NCI-H774 (cell line): ENCODE data around the gene ATP11C.

ENCODE experiments used
- DNase-seq: peaks from one replicate; lab custom pipeline; 2025; lab: John Stamatoyannopoulos, UW

Gene ATP11C

DNA sequence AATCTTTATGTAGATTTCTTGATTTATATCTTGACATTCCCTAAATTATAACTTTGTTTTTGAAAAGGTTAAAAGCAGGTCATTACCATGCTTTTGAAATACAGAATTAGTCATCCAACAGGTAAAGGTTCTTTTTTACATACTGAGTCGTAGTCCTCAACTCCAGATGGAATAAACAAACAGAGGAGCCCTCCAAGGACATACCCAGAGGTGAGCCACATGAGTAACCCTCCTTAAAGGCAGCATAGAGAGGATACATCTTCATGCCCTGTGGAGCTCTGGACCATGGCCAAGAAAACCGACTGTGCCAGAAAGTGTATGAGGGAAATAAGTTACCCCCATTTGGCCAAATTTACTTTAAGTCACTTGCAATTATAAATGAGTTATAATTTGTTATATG, 129.6 kb downstream of the ATP11C start:
- DNase-seq, result no peak

DNA sequence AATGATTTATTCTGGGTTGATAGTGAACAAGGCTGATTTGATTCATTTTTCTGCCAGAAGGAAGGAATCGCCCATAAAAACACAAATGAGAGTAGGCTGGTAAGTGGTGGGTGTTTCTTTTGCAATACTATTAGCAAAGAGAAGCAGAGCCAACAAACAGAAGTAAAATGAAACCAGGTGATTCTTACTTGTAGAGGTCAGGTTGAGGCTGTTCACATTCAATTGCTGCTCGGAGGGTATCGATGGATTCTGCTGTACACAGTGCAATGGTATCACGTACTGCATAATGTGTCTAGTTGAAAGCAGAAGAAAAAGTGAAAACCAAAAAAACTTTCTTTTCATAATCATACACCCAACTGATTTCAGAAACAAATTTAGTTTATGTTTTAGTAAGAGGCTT, 130.8 kb downstream of the ATP11C start:
- DNase-seq, result no peak

DNA sequence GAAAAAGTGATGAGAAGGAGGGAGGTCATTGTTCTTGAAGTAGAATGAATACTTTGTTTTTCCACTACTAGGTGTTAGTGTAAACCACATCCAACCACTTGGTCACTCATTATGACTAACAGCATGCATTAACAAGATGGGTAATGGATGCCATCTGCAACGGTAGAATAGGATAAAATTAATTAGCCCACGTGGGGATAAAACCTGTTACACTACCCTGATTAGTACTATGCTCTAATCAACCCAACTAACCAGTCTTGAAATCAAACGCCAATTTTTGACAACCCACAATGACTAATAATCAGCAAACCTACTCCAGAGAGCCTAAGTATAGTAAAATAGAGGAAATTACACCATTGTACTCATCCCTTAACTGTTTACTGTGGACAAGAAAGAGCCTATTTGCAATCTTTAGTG, 131.4 kb downstream of the ATP11C start:
- no peak for DNase-seq

DNA sequence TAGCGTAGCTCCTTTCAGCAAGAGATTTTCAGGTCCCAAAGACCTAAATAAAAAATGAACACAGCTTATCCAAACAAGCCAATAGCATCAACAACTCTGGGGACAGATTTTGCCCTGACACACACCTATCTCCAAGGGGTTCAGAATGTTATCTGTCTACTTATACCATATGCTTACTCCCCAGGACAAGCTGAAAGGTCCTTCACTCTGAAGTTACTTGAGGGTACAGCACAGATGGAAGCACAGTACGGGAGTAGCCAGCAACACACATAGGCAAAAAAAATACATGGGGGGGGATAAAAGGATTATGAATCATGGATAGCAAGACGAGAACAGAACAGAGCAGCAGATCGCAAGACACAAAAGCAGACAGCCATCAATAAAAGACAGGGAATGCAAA, 134.2 kb downstream of the ATP11C start:
- no peak for DNase-seq

DNA sequence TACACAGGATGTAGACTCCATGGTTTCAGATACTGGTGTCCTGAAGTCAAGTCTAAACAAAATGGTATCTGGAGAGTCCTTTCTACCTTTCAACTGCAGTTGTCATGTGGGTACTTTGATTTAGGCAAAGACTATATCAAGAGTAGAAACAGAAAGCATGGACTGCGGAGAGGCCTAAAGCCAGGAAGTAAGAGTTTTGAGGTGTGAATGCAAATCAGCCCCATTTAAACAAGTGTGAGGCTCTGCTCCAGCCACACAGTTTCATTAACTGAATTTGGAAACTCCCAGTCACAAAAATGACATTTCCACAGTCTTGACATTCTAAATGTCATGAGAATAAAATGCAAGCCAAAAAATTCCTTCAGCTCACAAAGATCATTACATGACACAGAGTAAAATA, 137.7 kb downstream of the ATP11C start:
- no peak for DNase-seq

DNA sequence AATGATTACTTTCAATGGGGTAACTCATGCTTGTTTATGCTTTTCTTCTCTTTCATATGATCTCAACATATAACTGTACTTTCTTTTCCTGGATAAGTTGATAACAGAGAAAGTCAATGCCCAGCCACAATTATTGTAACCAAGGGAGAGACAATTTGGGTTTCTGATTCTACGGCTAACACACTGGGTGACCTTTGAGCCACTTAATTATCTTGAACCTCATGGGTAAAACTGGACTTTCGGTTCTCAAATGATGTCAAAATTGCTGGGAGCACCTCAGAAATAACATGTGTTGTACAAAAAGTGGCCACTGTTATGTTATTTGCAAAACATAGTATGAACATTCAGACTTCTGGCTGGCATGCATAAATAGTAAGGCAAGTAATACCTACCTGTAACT, 145.3 kb downstream of the ATP11C start:
- DNase-seq, result no peak

DNA sequence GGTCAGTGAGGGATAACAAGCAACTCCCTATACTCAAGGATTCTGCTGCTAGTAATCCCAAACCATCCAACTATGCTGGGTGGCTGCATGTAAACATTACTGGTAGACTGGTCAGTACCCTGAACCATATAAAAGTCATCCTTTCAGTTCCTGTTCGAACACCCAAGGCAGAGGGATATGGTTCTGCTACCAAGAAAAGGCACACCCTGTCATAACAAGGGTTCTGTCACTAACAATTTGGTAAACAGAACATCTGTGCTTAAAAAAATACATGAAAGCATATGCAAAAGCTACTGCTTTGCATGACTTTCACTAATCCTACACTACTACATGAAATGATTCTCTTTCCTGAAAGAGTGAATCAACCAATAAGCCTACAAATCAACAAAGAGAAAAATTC, 148.0 kb downstream of the ATP11C start:
- no peak for DNase-seq

DNA sequence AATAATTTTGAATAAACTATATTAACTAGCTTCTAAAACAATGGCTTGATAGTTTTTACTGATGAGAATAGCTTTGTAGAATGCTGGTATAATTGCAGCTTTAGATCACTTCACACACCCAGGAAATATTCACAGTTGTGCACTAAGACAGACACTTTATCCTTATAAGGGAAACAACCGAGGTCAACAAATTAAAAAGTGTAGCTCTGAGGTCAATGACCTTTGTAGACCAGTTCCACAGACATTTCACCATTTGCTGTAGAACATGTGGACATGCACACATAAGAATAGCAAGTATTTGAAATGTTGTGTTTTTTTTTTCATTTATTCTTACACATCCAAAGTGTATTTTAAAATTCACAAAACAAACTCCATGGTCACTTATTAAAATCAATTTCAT, 148.9 kb downstream of the ATP11C start:
- no peak for DNase-seq

DNA sequence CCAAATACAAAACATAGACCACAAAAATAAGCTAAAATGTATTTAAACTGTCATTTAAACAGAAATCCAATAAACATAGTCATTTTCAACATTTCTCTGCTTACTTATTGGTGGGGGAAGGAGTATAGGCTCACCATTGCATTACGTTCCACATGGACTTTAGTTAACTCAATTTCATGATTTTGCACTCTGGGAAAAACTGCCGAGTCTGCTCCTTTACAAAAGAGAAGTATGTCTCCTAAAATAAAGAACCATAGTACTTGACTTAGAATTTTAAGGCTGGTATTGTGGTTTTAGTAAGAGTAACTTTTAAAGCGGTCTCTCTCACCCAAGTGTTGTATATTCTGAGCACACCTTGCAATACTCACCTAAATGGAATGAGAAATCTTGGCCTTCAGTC, 149.8 kb downstream of the ATP11C start:
- DNase-seq, result no peak

DNA sequence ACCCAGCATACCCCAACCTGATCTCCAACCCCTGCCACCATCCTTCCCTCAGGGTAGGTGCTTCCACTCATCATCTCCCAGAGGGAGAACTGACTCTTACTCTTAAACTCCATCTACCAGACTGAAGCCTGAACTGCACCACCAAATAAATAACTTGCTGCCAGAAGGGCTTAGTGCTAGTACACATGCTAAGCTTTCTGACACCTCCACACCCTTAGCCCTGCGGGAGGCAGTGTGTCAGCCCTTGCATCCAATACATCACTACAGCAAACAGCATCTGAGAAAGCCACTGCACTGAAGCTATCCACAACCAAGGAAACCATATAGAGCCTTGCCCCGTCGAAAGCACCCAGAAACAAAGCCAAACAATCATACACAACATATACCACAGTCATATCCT, 156.3 kb downstream of the ATP11C start:
- no peak for DNase-seq

DNA sequence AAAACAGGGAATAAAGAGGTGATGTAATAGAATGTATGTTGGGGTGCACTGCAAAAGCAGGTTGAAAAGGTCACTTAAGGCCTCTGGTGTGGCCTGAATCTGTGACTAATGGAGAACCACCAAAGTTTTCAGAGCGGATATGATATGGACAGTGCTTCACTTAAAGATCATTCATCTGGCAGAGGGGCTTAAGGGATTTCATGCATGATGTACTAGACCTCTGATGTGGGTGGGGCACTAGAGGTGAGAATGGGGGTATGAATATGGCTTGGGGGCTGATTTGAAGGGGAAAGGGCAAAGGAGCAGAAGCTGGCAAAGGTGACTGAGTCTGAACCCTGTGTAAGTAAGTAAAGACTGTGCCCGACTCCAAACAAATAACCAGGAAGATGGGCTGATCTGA, 162.5 kb downstream of the ATP11C start:
- no peak for DNase-seq

DNA sequence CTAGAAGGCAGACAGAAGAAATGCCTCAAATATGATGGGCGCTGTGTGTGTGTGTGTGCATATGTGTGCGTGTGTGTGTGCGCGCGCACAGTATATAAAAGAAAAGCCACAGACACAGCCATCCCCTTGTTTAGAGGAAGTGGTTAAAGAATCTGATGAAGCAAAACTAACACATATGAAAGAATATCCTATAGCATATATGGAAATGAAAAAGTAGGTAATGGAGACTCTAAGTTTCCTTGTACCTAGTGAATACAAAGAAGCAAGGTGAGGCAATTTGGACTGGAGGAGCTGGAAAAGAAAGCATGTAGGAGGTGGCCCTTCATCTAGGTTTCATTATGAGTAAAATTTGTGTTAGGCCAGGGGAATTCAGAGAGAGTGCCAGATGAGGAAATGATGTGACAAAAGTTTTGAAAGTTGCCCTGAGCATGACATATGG, 166.3 kb downstream of the ATP11C start:
- DNase-seq, result no peak

DNA sequence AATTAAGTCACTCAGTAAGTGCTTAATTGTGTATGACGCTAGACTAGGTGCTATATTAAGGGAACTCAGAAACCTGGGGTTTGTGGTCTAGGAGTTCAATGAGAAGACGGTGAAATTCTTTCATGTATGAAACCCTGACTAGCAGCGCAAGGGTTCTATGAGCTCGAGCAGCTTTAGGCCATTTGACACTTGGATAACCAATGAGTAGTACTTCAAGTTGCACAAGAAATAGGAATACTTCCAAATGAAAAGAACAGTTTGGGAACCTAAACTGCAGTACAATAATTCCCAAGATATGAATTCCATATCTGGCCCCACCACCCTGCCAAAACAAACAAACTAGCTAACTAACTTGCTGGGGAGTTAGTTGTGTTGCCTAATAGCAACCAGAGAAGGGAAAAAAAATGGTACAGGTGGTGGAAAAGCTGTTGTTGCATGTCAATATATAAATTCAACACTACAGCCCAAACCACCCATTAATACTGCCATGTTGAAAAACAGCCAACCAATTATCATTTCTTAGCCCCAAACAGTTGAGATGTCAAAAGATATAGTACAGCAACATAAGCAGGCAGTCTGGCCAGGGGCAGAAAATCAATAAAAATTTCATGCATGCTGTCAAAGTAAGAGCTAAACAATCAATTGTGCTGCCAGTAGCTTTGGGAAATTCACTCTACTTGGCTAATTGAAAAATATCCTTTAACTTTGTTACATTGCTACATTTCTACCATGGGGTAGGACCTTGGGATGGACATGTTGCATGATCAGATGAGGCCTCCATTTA, 170.3 kb downstream of the ATP11C start:
- no peak for DNase-seq

DNA sequence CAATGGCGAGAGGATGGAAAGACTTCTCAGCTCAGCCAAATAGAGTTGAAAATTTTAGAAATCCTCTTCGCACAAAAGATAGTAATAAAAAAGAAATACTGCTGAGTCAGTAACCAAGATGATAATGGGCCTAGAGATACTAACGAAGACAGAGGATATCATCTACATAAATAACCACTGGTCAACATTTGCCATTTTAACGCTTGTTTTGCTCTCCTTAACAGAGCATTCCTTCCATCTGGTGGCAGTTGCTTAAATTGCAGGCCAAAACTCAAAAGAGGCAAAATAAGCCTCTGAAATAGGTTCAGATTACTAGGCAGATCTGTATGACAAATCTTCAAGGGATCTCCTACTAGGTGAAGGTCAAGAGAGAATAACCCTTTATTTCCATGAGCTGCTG, 173.2 kb downstream of the ATP11C start:
- DNase-seq, result no peak

DNA sequence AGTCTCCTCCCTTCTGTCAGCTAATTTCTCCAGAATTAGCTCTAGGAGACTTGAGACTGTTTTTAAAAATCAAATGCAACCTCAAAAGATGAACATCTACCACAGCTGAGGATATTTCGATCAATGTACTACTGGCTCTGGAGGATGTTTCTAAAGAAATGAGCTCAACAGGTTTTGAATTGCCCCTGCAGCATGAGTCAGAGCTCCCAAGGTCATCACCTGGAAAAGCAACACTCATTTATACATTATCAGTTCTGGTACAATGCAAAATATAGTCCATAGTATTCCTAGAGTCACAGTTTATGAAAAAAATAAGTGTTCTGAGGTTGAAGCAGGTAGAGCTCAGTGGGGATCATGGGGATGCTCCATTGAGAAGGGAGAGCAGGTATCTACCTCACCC, 174.0 kb downstream of the ATP11C start:
- no peak for DNase-seq

DNA sequence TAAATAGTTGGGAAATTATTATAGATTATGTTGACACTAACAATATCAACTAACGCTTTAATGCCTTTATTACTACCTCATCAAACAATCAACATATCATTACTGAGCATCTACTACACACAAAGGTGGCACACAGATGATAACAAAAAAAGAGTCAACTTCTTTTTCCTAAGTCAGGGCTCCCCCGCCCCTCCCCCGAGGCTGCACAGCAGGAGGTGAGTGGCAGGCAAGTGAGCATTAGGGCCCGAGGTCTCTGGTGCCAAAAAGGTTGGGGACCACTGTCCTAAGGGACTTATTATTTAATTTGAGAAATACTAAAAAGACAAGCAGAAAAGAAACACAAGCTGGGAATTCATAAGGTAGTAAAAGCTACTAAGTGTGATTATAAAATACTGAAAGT, 174.6 kb downstream of the ATP11C start:
- DNase-seq, result no peak

DNA sequence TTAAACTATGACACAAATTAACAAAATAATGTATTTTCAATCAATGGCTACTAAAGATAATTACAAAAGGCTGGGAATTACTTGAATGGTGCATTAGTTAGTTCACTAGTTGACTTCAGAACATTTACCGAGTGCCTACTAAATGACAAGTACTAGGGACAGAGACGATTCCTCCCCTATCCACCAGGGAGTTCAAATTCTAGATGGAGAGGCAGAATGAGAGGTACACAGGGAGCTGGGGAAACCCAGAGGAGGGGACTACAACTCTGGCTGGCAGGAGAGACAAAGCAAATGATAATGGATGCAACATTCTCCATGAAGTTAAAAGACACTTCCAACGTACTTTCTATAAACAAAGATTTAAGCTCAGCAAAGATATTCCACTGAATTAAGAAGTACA, 181.8 kb downstream of the ATP11C start:
- no peak for DNase-seq

DNA sequence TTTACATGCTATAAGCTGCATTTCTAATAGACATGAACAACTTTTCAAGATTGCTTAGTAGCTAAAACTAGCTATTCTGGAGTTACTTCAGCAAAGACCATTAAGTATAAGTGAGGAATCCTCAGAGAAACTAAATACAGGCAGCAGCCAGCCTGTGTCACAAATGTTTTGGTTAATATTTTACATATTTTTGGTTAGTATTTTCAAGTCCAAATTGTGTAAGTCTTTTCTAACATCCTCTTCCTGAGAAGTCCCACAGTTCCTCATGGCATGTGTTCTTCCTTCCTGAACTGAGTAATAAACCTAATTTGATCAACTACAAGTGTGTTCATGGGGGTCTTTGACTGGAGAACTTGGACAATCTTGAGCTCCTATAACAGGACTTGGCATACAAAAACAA, 182.5 kb downstream of the ATP11C start:
- no peak for DNase-seq

DNA sequence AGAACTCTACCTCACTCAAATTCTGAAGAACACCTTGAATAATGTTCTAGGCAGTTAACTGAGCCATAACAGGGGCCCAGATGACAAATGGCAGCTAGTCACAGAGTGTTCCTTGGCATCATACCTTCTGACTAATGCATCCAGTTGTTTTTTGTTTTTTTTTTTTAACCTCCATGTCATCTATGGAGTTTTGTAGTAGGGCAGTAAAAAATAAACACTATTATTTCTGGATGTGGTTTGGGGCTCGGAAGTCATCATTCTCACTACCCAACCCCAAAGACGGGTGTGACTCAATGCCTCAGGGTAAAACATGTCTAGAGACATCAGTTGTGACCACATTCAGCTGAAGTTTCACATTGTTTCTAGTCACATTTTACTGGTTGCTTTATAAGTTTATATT, 193.7 kb downstream of the ATP11C start:
- DNase-seq, result no peak

DNA sequence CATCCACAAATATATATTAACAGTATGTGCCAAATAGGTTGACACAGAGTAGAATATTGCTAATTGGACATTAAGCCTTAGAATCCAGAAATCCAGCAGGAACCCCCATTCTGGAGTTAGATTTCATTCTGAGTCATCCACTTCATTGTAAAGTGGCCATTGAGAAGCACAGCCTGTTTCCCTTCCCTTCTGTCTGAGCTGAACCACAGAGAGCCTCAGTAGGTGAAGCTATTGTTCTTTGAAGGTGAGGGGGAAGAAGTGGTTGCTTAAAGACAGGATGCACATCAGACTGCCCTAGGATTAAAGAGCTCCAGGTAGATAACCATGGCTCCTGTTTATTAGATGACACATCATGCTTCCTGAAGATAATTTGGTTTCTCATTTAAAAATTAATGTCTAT, 194.3 kb downstream of the ATP11C start:
- DNase-seq, result no peak

DNA sequence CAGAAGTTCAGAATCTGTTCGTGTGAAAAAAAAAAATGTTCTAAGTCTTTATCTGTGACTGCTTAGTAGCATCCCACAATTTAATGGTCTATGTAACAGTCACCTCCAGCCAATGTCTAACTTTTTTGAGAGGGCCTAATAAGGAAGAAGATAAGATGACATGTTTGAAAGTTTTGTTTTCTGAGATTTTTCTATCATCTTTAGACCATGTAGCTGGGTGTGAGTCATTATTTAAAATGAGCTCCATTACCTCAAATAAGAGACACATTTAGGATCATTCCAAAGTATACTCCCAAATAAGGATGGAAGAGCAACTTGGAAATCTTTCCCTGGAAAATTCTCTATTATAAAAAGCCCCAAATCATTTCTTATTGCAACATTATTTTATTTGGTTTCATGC, 196.7 kb downstream of the ATP11C start:
- DNase-seq, result no peak

DNA sequence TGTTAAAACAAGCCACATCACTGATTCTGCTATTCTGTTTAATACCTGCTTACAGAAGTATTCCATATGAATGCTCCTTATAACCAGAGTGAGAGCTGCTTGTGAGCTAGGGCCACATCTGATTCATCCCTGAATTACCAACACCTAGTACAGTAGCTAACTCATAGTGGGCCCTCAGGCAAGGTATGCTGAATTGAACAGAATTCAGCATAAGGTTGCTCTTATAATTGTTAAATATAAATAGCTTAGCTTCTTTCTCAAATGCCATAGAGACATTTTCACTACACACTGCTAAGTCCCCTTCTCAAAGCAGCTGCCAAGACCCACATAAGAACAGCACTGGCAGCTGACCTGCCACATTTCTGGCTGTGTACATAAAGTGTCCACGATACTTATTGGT, 197.9 kb downstream of the ATP11C start:
- no peak for DNase-seq

DNA sequence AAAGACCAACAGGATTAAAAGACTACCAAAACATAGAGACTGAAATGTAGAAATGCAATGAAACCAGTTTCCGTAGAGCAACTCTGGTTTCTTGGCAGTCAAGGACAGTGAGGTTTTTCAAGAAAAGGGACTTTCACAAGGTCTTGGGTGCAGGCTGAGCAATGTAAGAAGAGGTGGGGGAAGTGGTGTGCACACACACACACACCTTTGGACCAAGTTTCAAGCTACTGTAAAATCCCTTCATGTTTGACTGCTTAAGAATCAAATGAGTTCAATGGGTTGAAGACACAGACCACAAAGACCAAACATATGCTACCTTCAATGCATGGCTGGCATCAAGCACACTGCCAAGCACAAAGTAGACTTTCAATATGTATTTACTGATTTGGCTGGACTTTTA, 207.1 kb downstream of the ATP11C start:
- DNase-seq, result no peak

DNA sequence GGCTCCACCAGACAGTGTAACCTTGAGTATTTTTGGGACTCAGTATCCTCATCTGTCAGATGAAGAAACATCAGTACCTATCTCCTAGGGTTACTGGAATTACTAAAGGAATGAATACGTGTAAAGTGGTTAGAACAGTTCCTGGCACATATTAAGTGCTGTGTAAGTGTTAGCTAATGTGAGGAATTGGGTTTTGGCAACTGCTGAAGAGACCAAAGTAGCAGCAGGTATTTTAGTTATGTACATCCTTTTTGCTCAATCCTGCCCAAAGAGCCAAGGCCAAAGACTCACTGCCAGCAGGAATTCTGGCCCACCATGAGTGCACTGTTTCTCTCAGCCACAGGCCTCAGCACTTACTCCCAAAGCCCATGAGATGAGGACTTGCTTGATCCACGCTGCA, 208.2 kb downstream of the ATP11C start:
- no peak for DNase-seq

DNA sequence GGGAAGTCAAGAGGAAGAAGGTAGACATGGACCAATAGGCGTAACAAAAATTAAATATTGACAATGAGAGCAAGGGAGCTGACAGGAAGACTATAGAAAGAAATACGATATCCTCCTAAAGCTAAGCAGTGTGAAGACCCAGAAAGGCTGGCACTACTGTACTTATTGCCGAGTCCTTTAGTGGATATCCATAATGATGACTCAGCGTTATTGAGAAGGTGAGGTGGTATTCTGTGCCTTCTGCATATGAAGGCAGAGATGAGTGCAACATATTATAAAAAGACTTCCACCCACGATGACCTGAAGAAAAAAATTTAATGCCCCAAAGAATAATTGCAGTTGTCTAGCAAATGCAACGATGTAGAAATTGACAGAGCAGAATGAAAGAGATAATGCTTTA, 211.9 kb downstream of the ATP11C start:
- no peak for DNase-seq
